Measurements from ENCODE around the gene TSHZ3. TPM values are rescaled to one million over a fixed set of nuclear protein-coding genes. Genes with fewer than 3 reads are reported as not detected.

The TSHZ3 gene
- total RNA-seq, 1 donor from 2014 or later: 82.5 TPM

- Mint-ChIP-seq H3K27me3 (ENCODE audit: low read depth) (no peaks in the 10 kb centered on the region), H3K4me1 (peaks cover 23% of the 10 kb centered on the region), H3K9me3 (no peaks in the 10 kb centered on the region), H3K4me3 (no peak overlapping the region), H3K27ac (no peak overlapping the region), H3K36me3 (no peaks in the 10 kb centered on the region)
- no peak for DNase-seq (ENCODE audit: low spot score in 2 of 2, unreplicated experiment in 2 of 2)
- no peak for TF ChIP-seq CTCF (IDR thresholded peaks at IDR 0.05; ENCODE audit: unreplicated experiment)
Observed at GRCh38 chr19:31260171-31260933, 88.9 kb downstream of the TSHZ3 start.

- H3K9me3 Mint-ChIP-seq: no peaks in the 10 kb centered on the region
- no peak for TF ChIP-seq CTCF (IDR thresholded peaks at IDR 0.05; ENCODE audit: unreplicated experiment)
- no peak overlapping the region for H3K27ac Mint-ChIP-seq
- H3K4me3 Mint-ChIP-seq: no peak overlapping the region
- DNase-seq (ENCODE audit: low spot score in 2 of 2, unreplicated experiment in 2 of 2): no peak
- H3K36me3 Mint-ChIP-seq: no peaks in the 10 kb centered on the region
- peaks cover 36% of the 10 kb centered on the region for H3K4me1 Mint-ChIP-seq
- no peaks in the 10 kb centered on the region for H3K27me3 Mint-ChIP-seq (ENCODE audit: low read depth)
Observed at GRCh38 chr19:31258211-31259052, 90.8 kb downstream of the TSHZ3 start.

GRCh38 chr19:31257426-31258130, 91.7 kb downstream of the TSHZ3 start:
- H3K27ac Mint-ChIP-seq: no peak overlapping the region
- H3K27me3 Mint-ChIP-seq (ENCODE audit: low read depth): no peaks in the 10 kb centered on the region
- no peaks in the 10 kb centered on the region for H3K9me3 Mint-ChIP-seq
- DNase-seq (ENCODE audit: low spot score in 2 of 2, unreplicated experiment in 2 of 2): no peak
- H3K36me3 Mint-ChIP-seq: no peaks in the 10 kb centered on the region
- TF ChIP-seq CTCF (IDR thresholded peaks at IDR 0.05; ENCODE audit: unreplicated experiment): no peak
- H3K4me3 Mint-ChIP-seq: no peak overlapping the region
- peaks cover 30% of the 10 kb centered on the region for H3K4me1 Mint-ChIP-seq

GRCh38 chr19:31257025-31257424, 92.2 kb downstream of the TSHZ3 start:
- Mint-ChIP-seq H3K36me3 (no peaks in the 10 kb centered on the region), H3K27ac (no peak overlapping the region), H3K4me3 (no peak overlapping the region), H3K4me1 (peaks cover 24% of the 10 kb centered on the region), H3K27me3 (ENCODE audit: low read depth) (no peaks in the 10 kb centered on the region), H3K9me3 (no peaks in the 10 kb centered on the region)
- no peak for DNase-seq (ENCODE audit: low spot score in 2 of 2, unreplicated experiment in 2 of 2)
- TF ChIP-seq CTCF (IDR thresholded peaks at IDR 0.05; ENCODE audit: unreplicated experiment): no peak

GRCh38 chr19:31256593-31256960, 92.7 kb downstream of the TSHZ3 start:
- no peak overlapping the region for H3K4me3 Mint-ChIP-seq
- no peak overlapping the region for H3K27ac Mint-ChIP-seq
- TF ChIP-seq CTCF (IDR thresholded peaks at IDR 0.05; ENCODE audit: unreplicated experiment): no peak
- H3K4me1 Mint-ChIP-seq: peaks cover 20% of the 10 kb centered on the region
- DNase-seq (ENCODE audit: low spot score in 2 of 2, unreplicated experiment in 2 of 2): no peak
- H3K27me3 Mint-ChIP-seq (ENCODE audit: low read depth): no peaks in the 10 kb centered on the region
- H3K9me3 Mint-ChIP-seq: no peaks in the 10 kb centered on the region
- no peaks in the 10 kb centered on the region for H3K36me3 Mint-ChIP-seq

Data from mesothelial cell of epicardium (in vitro differentiated cells).